ENCODE data around the gene GDPD5. TPM values are rescaled to one million over a fixed set of nuclear protein-coding genes. Genes with fewer than 3 reads are reported as not detected.

Gene GDPD5
- total RNA-seq, 1 experiment from 2014 or later = 7.8 TPM

- Histone ChIP-seq H4K5ac (ENCODE audit: insufficient read length, low read depth, low read length) (no peak overlapping the region), H3K79me2 (ENCODE audit: insufficient read depth, low read length) (no peaks in the 10 kb centered on the region), H3K9ac (ENCODE audit: extremely low read depth, insufficient read length, low read length) (no peak overlapping the region), H2AFZ (ENCODE audit: low read length) (no peak overlapping the region), H3K23me2 (ENCODE audit: insufficient read length, low read depth, low read length, poor library complexity, severe bottlenecking) (no peaks in the 10 kb centered on the region), H2BK20ac (ENCODE audit: low read depth, low read length, poor library complexity, severe bottlenecking) (no peak overlapping the region), H3K18ac (ENCODE audit: insufficient read length, low read depth, low read length) (no peak overlapping the region), H2BK5ac (ENCODE audit: insufficient read length, low read length) (no peak overlapping the region), H3K4me1 (ENCODE audit: insufficient read depth, low read length) (peaks cover 3% of the 10 kb centered on the region; the same call in 1 of the 2 replicates), H3K23ac (ENCODE audit: insufficient read length, low read depth, low read length) (no peak overlapping the region), H3K9me3 (ENCODE audit: control insufficient read depth, low read depth, low read length) (no peaks in the 10 kb centered on the region), H2BK120ac (ENCODE audit: low read depth, low read length, poor library complexity, severe bottlenecking) (no peak overlapping the region), H4K20me1 (ENCODE audit: control insufficient read depth, insufficient read depth, insufficient read length) (no peaks in the 10 kb centered on the region), H4K8ac (replicated peaks; ENCODE audit: insufficient read length, low read depth, low read length) (no peak overlapping the region), H2AK5ac (ENCODE audit: insufficient read length, low read length) (no peak overlapping the region), H3K27me3 (ENCODE audit: insufficient read depth, low read length) (peaks cover 11% of the 10 kb centered on the region; the same call in 1 of the 2 replicates), H3K27ac (ENCODE audit: insufficient read length, low read depth, low read length) (no peak overlapping the region), H2BK15ac (ENCODE audit: low read depth, low read length) (no peak overlapping the region), H3T11ph (ENCODE audit: low read length) (no peak overlapping the region), H3K4me2 (ENCODE audit: insufficient read depth, insufficient read length, low read length) (no peak overlapping the region), H4K91ac (ENCODE audit: insufficient read length, low read depth, low read length) (no peak overlapping the region), H3K4ac (ENCODE audit: low read depth, low read length) (no peak overlapping the region), H3K56ac (ENCODE audit: insufficient read length, low read depth, low read length) (no peak overlapping the region), H3K14ac (ENCODE audit: insufficient read depth, low read length) (no peak overlapping the region), H3K79me1 (ENCODE audit: insufficient read depth, low read depth, low read length, poor library complexity, severe bottlenecking) (no peaks in the 10 kb centered on the region), H2BK12ac (ENCODE audit: insufficient read length, low read depth, low read length) (no peak overlapping the region)
- Mint-ChIP-seq H3K36me3 (ENCODE audit: insufficient read depth in 1 of 3, low read depth in 3 of 3) (no peaks in the 10 kb centered on the region; a peak in 1 of 7 replicates), H3K27ac (no peak overlapping the region), H3K27me3 (ENCODE audit: low read depth) (peaks cover 31% of the 10 kb centered on the region), H3K4me1 (peaks cover 23 to 35% of the 10 kb centered on the region in 2 experiments), H3K9me3 (no peaks in the 10 kb centered on the region), H3K4me3 (no peak overlapping the region)
- no peak for TF ChIP-seq CTCF (conservative IDR thresholded peaks at IDR 0.05)
- WGBS (ENCODE audit: extremely low coverage, insufficient read length, low lambda C conversion rate) = no CpG with 5 or more reads among the region's 9 CpGs
- no peak for DNase-seq
These were observed 88.9 kb downstream of the GDPD5 start for GRCh38 chr11:75436806-75437205.
